Mesendoderm (in vitro differentiated cells): ENCODE data around the gene ZNF92.
"Not testable (repeated sequence)": the region's sequence is repeated elsewhere in the genome, so short reads cannot be mapped to it uniquely, and the experiment has no call there.

Experiments
- DNase-seq: peaks from one replicate; pipeline ENCODE4 v3.0.0; 2013
- H2AK5ac ChIP-seq: 2 replicates; pipeline ENCODE4 v1.6.1; 2013; ENCODE audit warnings: low read length, inconsistent platforms
- H2BK120ac ChIP-seq: 2 replicates; pipeline ENCODE4 v1.6.1; 2013; ENCODE audit warnings: low read depth, mild to moderate bottlenecking, low read length, moderate library complexity, mixed read lengths
- H2BK15ac ChIP-seq: replicated peaks from 2 replicates; pipeline ENCODE4 v1.6.1; 2013; ENCODE audit warnings: low read depth, mild to moderate bottlenecking, moderate library complexity
- H2BK5ac ChIP-seq: 2 replicates; pipeline ENCODE4 v1.6.1; 2013; ENCODE audit warnings: low read length, inconsistent platforms
- H3K18ac ChIP-seq: 2 replicates; pipeline ENCODE4 v1.6.1; 2013; ENCODE audit warnings: mild to moderate bottlenecking, low read length, mixed read lengths
- H3K23ac ChIP-seq: one replicate; pipeline ENCODE4 v1.6.1; 2013; ENCODE audit warnings: low read length
- H3K27ac ChIP-seq: 2 replicates; pipeline ENCODE4 v1.5.1; 2013; ENCODE audit warnings: low read depth, mild to moderate bottlenecking, inconsistent platforms, low read length, moderate library complexity
- H3K27me3 ChIP-seq: 2 replicates; pipeline ENCODE4 v1.6.1; 2013; ENCODE audit warnings: low read length, control low read depth, mild to moderate bottlenecking, inconsistent platforms; ENCODE audit not compliant: insufficient read depth, poor library complexity
- H3K36me3 ChIP-seq: 2 replicates; pipeline ENCODE4 v1.6.1; 2013; ENCODE audit warnings: low read length, inconsistent platforms; ENCODE audit not compliant: control insufficient read depth, insufficient read depth
- H3K4ac ChIP-seq: one replicate; pipeline ENCODE4 v1.6.1; 2013; ENCODE audit warnings: low read depth, mild to moderate bottlenecking, low read length, moderate library complexity
- H3K4me1 ChIP-seq: 2 replicates; pipeline ENCODE4 v1.6.1; 2013; ENCODE audit warnings: low read depth, low read length, inconsistent platforms; ENCODE audit not compliant: control insufficient read depth
- H3K4me2 ChIP-seq: 2 replicates; pipeline ENCODE4 v1.6.1; 2013; ENCODE audit warnings: low read length
- H3K4me3 ChIP-seq: 2 replicates; pipeline ENCODE4 v1.5.1; 2013; ENCODE audit warnings: mild to moderate bottlenecking, low read length
- H3K56ac ChIP-seq: one replicate; pipeline ENCODE4 v1.6.1; 2013; ENCODE audit warnings: low read length
- H3K79me1 ChIP-seq: 2 replicates; pipeline ENCODE4 v1.6.1; 2013; ENCODE audit warnings: low read length, inconsistent platforms
- H3K79me2 ChIP-seq: 2 replicates; pipeline ENCODE4 v1.6.1; 2013; ENCODE audit warnings: mild to moderate bottlenecking, low read length; ENCODE audit not compliant: control insufficient read depth, insufficient read depth
- H3K9ac ChIP-seq: 2 replicates; pipeline ENCODE4 v1.6.1; 2013; ENCODE audit warnings: low read length, inconsistent platforms
- H4K5ac ChIP-seq: one replicate; pipeline ENCODE4 v1.6.1; 2013; ENCODE audit warnings: low read length
- H4K8ac ChIP-seq: one replicate; pipeline ENCODE4 v1.6.1; 2013; ENCODE audit warnings: low read depth, mild to moderate bottlenecking, control low read depth, low read length, moderate library complexity
- WGBS: extraction: QIAGEN DNeasy Blood & Tissue Kit; methylation state at CpG from one replicate; pipeline ENCODE4 v1.1.7; 2013; ENCODE audit warnings: low lambda C conversion rate, missing lambda C conversion rate; ENCODE audit not compliant: insufficient coverage; ENCODE audit errors: extremely low coverage; 5-methylcytosine and 5-hydroxymethylcytosine counted together

The ZNF92 gene

GRCh38 chr7:65382452-65382851, 8.8 kb downstream of the ZNF92 start:
- no CpG with 5 or more reads among the region's 3 CpGs for WGBS

GRCh38 chr7:65387891-65388290, 14.2 kb downstream of the ZNF92 start:
- Histone ChIP-seq H3K4me2 (no peak overlapping the region), H3K27ac (no peak overlapping the region), H3K27me3 (no peaks in the 10 kb centered on the region), H2BK15ac (no peak overlapping the region), H3K18ac (no peak overlapping the region), H2AK5ac (no peak overlapping the region), H2BK120ac (no peak overlapping the region), H3K4ac (no peak overlapping the region), H3K79me2 (peaks cover 35% of the 10 kb centered on the region), H3K4me3 (no peak overlapping the region), H3K9ac (no peak overlapping the region), H3K23ac (no peak overlapping the region), H4K8ac (no peak overlapping the region), H3K56ac (no peak overlapping the region), H2BK5ac (no peak overlapping the region), H3K79me1 (peaks cover 17% of the 10 kb centered on the region), H3K4me1 (no peaks in the 10 kb centered on the region), H4K5ac (no peak overlapping the region), H3K36me3 (peaks cover 4% of the 10 kb centered on the region)
- DNase-seq = no peak
- no CpG with 5 or more reads among the region's 2 CpGs for WGBS

More at GRCh38 chr7:65382452-65382851, 8.8 kb downstream of the ZNF92 start:
- Histone ChIP-seq H3K27ac (no peak overlapping the region), H3K79me2 (peaks cover 74% of the 10 kb centered on the region), H3K79me1 (peaks cover 17% of the 10 kb centered on the region), H4K8ac (no peak overlapping the region), H3K27me3 (no peaks in the 10 kb centered on the region), H3K9ac (no peak overlapping the region), H3K56ac (no peak overlapping the region), H3K4me1 (no peaks in the 10 kb centered on the region), H3K18ac (no peak overlapping the region), H2BK15ac (no peak overlapping the region), H2AK5ac (no peak overlapping the region), H3K4ac (no peak overlapping the region), H2BK120ac (no peak overlapping the region), H4K5ac (no peak overlapping the region), H3K4me3 (no peak overlapping the region), H2BK5ac (no peak overlapping the region), H3K4me2 (no peak overlapping the region), H3K23ac (no peak overlapping the region), H3K36me3 (peaks cover 2% of the 10 kb centered on the region)
- no peak for DNase-seq

- Histone ChIP-seq H3K4me3 (no peak overlapping the region), H3K23ac (no peak overlapping the region), H3K79me2 (peaks cover 18% of the 10 kb centered on the region), H3K4ac (no peak overlapping the region), H3K56ac (no peak overlapping the region), H3K9ac (no peak overlapping the region), H2BK15ac (no peak overlapping the region), H2BK5ac (no peak overlapping the region), H3K18ac (no peak overlapping the region), H4K8ac (no peak overlapping the region), H3K4me2 (no peak overlapping the region), H3K79me1 (peaks cover 13% of the 10 kb centered on the region), H2AK5ac (no peak overlapping the region), H4K5ac (no peak overlapping the region), H2BK120ac (no peak overlapping the region), H3K36me3 (peaks cover 4% of the 10 kb centered on the region), H3K4me1 (no peaks in the 10 kb centered on the region), H3K27me3 (no peaks in the 10 kb centered on the region), H3K27ac (no peak overlapping the region)
- WGBS = no CpG with 5 or more reads among the region's 4 CpGs
- DNase-seq = no peak
Measured at GRCh38 chr7:65390588-65390987, 16.9 kb downstream of the ZNF92 start.

- Histone ChIP-seq H4K5ac (no peak overlapping the region), H4K8ac (no peak overlapping the region), H2BK15ac (no peak overlapping the region), H3K9ac (no peak overlapping the region), H3K4me2 (no peak overlapping the region), H3K56ac (no peak overlapping the region), H2BK5ac (no peak overlapping the region), H3K4ac (no peak overlapping the region), H2AK5ac (no peak overlapping the region), H3K27ac (no peak overlapping the region), H3K23ac (no peak overlapping the region), H2BK120ac (no peak overlapping the region), H3K18ac (no peak overlapping the region), H3K79me2 (peaks cover 10% of the 10 kb centered on the region), H3K79me1 (peaks cover 8% of the 10 kb centered on the region), H3K4me3 (no peak overlapping the region), H3K27me3 (no peaks in the 10 kb centered on the region), H3K4me1 (no peaks in the 10 kb centered on the region), H3K36me3 (no peaks in the 10 kb centered on the region)
- DNase-seq = peak; percentile 73
- no CpG with 5 or more reads among the region's 4 CpGs for WGBS
Measured at GRCh38 chr7:65397730-65398142, 24.1 kb downstream of the ZNF92 start.

- H3K36me3 ChIP-seq, H3K18ac ChIP-seq, H3K4me3 ChIP-seq, H3K79me2 ChIP-seq, H3K9ac ChIP-seq, DNase-seq, H2BK120ac ChIP-seq, H2AK5ac ChIP-seq, H3K4ac ChIP-seq, H2BK15ac ChIP-seq, H3K27ac ChIP-seq, H3K4me2 ChIP-seq, H3K79me1 ChIP-seq, H3K27me3 ChIP-seq, H3K4me1 ChIP-seq, H2BK5ac ChIP-seq, H4K8ac ChIP-seq, H3K56ac ChIP-seq, H3K23ac ChIP-seq, H4K5ac ChIP-seq: not testable (repeated sequence)
- no CpG with 5 or more reads among the region's 3 CpGs for WGBS
Measured at GRCh38 chr7:65398671-65399070, 25.0 kb downstream of the ZNF92 start.

GRCh38 chr7:65399101-65399500, 25.4 kb downstream of the ZNF92 start:
- not testable (repeated sequence) for H3K18ac ChIP-seq, H3K27me3 ChIP-seq, H3K4me1 ChIP-seq, H3K4ac ChIP-seq, H3K27ac ChIP-seq, H2AK5ac ChIP-seq, H2BK5ac ChIP-seq, H3K79me1 ChIP-seq, H2BK15ac ChIP-seq, H3K23ac ChIP-seq, H3K4me2 ChIP-seq, H2BK120ac ChIP-seq, H3K4me3 ChIP-seq, H4K8ac ChIP-seq, H3K56ac ChIP-seq, DNase-seq, H4K5ac ChIP-seq, H3K79me2 ChIP-seq, H3K36me3 ChIP-seq, H3K9ac ChIP-seq
- WGBS = no CpG with 5 or more reads among the region's 1 CpG
